Measurements from ENCODE around the gene SCUBE3.
A peak's percentile ranks its signal among the peaks of the same experiment; 100 is the strongest.

Gene SCUBE3

DNA sequence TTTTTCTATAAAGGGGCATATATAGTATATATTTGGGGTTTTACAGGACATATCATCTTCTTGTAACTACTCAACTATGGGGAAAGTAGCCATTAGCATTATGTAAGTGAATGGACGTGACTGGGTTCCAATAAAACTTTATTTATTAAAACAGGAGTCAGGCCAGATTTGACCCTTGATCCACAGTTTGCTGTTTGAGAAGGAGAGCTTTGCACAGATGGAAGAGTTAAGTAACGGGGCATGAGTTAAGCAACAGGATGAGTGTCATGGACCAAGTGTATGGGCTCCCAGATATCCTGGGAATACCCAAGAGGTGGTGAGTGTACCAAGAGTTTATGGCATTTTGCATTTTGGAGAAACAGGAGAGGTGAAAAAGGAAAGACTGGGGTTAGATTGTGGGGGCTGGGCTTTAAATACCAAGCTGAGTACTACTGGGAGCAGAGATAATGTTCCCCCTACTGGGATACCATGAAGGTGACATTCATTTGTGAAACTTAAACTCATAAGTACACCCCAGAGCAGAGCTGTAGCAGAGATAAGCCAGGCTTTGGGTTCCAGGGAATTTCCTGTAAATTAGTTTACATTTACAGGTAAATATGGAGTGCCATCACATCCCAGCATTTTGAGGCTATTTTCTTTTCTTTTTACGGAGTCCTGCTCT, 18.5 kb upstream of the SCUBE3 start:
- no peak overlapping the region for H3K4me3 ChIP-seq (ENCODE audit: low read length)
- no peaks in the 10 kb centered on the region for H3K27me3 ChIP-seq (ENCODE audit: control insufficient read depth, insufficient read depth, low read length)
- H3K4me1 ChIP-seq (ENCODE audit: control insufficient read depth, low read depth, low read length) = peaks cover 6% of the 10 kb centered on the region
- H3K9me3 ChIP-seq (ENCODE audit: control insufficient read depth, low read depth, low read length) = no peaks in the 10 kb centered on the region
- no peaks in the 10 kb centered on the region for H3K36me3 ChIP-seq (ENCODE audit: control insufficient read depth, low read depth, low read length)
- H3K9ac ChIP-seq (ENCODE audit: low read length) = no peak overlapping the region
- no peak overlapping the region for H3K27ac ChIP-seq (ENCODE audit: low read length)

DNA sequence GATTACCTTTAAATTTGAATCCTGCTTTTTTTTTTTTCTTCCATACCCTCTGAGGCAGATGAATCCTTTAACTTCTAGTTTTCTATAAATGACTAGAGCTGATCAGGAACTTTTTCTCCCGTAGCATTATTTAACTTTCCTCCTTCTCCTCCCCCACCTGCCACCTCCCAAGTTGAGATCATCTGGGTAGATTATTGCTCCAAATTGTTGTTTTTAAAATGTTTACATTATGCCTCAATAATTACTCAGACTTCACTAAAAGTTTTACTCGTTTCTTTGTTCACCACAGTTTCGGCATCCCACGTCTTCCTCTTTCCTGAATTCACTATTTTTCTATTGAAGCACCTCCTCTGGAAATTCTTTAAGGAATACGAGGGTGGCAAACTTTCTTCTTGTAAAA, 16.6 kb upstream of the SCUBE3 start:
- no peaks in the 10 kb centered on the region for H3K27me3 ChIP-seq (ENCODE audit: control insufficient read depth, insufficient read depth, low read length)
- no peak overlapping the region for H3K4me3 ChIP-seq (ENCODE audit: low read length)
- H3K9ac ChIP-seq (ENCODE audit: low read length) = no peak overlapping the region
- H3K27ac ChIP-seq (ENCODE audit: low read length) = no peak overlapping the region
- H3K9me3 ChIP-seq (ENCODE audit: control insufficient read depth, low read depth, low read length) = no peaks in the 10 kb centered on the region
- H3K36me3 ChIP-seq (ENCODE audit: control insufficient read depth, low read depth, low read length) = no peaks in the 10 kb centered on the region
- peaks cover 6% of the 10 kb centered on the region for H3K4me1 ChIP-seq (ENCODE audit: control insufficient read depth, low read depth, low read length)

DNA sequence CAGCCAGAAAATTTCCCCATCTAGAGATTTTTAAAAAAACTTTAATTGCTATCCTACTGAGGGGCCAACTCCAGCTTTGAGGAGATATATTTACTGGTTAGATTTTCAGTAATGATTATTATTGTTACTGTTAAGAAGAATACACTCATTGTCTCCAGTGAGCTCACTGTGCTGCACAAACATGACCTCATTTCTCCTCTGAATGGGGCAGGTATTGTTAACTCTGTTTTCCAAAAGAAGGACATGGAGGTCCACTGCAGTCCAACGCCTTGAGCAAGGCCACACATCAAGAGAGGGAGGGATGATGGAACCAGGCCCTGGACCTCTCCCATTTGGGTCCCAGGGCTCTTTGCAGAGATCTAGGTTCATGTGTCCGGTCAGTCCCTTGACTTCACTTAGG, 13.9 kb upstream of the SCUBE3 start:
- no peak overlapping the region for H3K9ac ChIP-seq (ENCODE audit: low read length)

DNA sequence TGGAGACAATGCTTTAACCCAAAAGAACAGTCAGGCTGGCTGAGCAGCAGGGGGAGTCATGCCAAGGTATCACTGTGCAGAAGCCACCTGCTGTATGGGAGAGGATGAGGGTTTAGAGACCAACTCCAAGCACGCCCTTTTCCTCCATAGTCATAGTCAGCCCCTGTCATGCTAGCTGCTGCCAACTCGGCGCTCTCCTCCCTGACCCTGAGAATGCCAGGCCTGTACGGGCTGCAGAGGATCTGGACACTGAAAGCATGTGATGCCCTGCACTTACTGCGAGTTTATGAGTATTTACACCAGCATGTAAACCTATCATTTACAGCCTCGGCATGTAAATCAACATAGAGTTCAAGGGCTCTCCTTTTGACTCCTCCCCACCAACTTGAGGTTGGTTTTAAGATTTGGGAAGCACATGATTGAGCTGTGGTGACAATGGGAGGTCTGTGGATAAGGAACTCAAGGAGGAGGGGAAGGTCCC, 11.7 kb upstream of the SCUBE3 start:
- no peak overlapping the region for H3K9ac ChIP-seq (ENCODE audit: low read length)
- no peak overlapping the region for H3K27ac ChIP-seq (ENCODE audit: low read length)
- no peak overlapping the region for H3K4me3 ChIP-seq (ENCODE audit: low read length)
- H3K4me1 ChIP-seq (ENCODE audit: control insufficient read depth, low read depth, low read length) = no peaks in the 10 kb centered on the region
- no peaks in the 10 kb centered on the region for H3K9me3 ChIP-seq (ENCODE audit: control insufficient read depth, low read depth, low read length)
- H3K27me3 ChIP-seq (ENCODE audit: control insufficient read depth, insufficient read depth, low read length) = peaks cover 15% of the 10 kb centered on the region
- no peaks in the 10 kb centered on the region for H3K36me3 ChIP-seq (ENCODE audit: control insufficient read depth, low read depth, low read length)

More for the DNA sequence above, 13.9 kb upstream of the SCUBE3 start:
- Histone ChIP-seq H3K27me3 (ENCODE audit: control insufficient read depth, insufficient read depth, low read length) (no peaks in the 10 kb centered on the region), H3K9me3 (ENCODE audit: control insufficient read depth, low read depth, low read length) (no peaks in the 10 kb centered on the region), H3K36me3 (ENCODE audit: control insufficient read depth, low read depth, low read length) (no peaks in the 10 kb centered on the region), H3K4me1 (ENCODE audit: control insufficient read depth, low read depth, low read length) (no peaks in the 10 kb centered on the region), H3K27ac (ENCODE audit: low read length) (no peak overlapping the region), H3K4me3 (ENCODE audit: low read length) (no peak overlapping the region)

DNA sequence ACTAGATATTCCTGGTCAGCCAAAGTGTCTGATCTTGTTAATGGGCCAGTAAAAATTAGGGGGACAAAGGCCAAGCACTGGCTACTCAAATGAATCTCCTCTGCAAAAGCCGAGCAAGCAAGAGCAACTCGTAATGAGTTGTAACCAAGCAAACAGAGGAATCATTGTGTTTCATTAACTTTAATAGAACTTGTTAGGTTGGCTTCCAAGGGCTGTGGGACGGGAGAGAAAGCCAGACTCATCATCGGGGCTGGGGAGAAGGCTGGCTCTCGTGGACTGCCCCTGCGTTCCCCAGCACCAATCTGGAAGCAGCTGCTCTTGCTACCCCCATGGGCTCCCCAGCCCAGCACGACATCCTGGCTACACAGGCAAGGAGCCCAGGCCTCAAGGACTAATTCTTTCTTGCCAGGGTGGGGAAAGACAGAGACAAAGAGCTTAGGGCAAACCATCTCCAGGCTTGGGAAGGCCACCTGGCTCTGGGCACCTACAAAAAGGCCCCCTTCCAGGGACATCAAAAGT, 10.5 kb upstream of the SCUBE3 start:
- Histone ChIP-seq H3K27me3 (ENCODE audit: control insufficient read depth, insufficient read depth, low read length) (peaks cover 26% of the 10 kb centered on the region), H3K36me3 (ENCODE audit: control insufficient read depth, low read depth, low read length) (no peaks in the 10 kb centered on the region), H3K9ac (ENCODE audit: low read length) (no peak overlapping the region), H3K4me3 (ENCODE audit: low read length) (no peak overlapping the region), H3K4me1 (ENCODE audit: control insufficient read depth, low read depth, low read length) (no peaks in the 10 kb centered on the region), H3K9me3 (ENCODE audit: control insufficient read depth, low read depth, low read length) (no peaks in the 10 kb centered on the region), H3K27ac (ENCODE audit: low read length) (no peak overlapping the region)

DNA sequence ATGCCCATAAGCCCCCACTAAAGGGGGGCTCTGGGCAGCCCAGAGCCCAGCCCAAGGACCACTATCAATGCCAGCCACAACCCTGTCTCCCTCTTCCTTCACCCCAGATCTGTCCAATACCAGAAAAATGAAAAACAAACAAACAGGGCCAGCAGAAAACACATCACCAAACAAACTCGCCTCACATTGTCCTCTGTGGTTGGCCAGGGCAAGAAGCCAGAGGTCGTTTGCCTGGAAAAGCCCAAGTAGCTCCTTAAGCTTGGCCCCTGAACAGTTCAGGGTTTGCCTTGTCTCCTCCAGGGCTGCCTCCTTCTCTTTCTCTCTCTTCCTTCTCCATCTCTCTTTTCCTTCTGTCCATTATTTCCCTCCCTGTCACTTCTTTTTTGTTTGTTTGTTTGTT, 10.1 kb upstream of the SCUBE3 start:
- Histone ChIP-seq H3K9ac (ENCODE audit: low read length) (no peak overlapping the region), H3K4me3 (ENCODE audit: low read length) (no peak overlapping the region), H3K27me3 (ENCODE audit: control insufficient read depth, insufficient read depth, low read length) (peaks cover 31% of the 10 kb centered on the region), H3K36me3 (ENCODE audit: control insufficient read depth, low read depth, low read length) (no peaks in the 10 kb centered on the region), H3K9me3 (ENCODE audit: control insufficient read depth, low read depth, low read length) (no peaks in the 10 kb centered on the region), H3K4me1 (ENCODE audit: control insufficient read depth, low read depth, low read length) (no peaks in the 10 kb centered on the region), H3K27ac (ENCODE audit: low read length) (no peak overlapping the region)

DNA sequence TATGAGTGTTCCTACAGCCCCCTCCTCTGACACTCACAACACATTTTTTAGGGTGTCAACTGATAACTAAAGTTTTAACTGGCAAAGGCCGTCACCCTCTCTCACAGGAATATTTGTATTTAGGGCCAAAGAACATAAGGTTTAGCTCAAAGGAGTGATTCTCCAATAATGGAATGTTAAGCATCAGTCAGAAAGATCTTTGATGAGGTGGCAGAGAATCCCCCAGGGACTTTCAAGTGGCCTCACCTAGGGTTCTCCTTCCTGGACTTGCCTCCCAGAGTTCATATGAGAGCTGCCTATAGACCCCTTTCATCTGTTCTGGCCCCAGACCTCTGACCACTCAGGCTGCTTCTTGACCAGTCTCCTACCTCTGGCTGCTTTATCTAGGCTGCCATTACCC, 7.4 kb upstream of the SCUBE3 start:
- Histone ChIP-seq H3K9ac (ENCODE audit: low read length) (no peak overlapping the region), H3K27ac (ENCODE audit: low read length) (no peak overlapping the region), H3K4me1 (ENCODE audit: control insufficient read depth, low read depth, low read length) (no peaks in the 10 kb centered on the region), H3K9me3 (ENCODE audit: control insufficient read depth, low read depth, low read length) (no peaks in the 10 kb centered on the region), H3K27me3 (ENCODE audit: control insufficient read depth, insufficient read depth, low read length) (peaks cover 54% of the 10 kb centered on the region), H3K4me3 (ENCODE audit: low read length) (no peak overlapping the region), H3K36me3 (ENCODE audit: control insufficient read depth, low read depth, low read length) (no peaks in the 10 kb centered on the region)

DNA sequence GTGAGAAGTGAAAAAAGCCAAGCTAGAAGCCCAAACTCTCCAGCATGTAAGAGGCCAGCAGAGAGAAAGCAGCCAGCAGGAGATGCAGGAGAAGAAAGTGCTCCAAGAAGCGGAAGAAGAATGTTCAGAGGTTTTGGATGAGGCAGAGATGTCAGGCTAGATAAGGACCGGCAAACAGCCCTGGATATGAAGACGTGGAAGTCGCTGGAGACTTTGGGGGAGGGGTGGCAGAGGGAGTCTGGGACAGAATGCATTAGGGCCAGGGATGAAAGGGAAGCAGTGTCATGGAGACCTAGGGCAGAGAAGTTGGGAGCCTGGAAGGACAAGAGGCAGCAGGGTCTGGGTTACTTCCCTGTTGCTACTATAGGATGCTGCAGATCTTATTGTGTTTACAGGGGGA, 5.3 kb upstream of the SCUBE3 start:
- Histone ChIP-seq H3K9me3 (ENCODE audit: control insufficient read depth, low read depth, low read length) (no peaks in the 10 kb centered on the region), H3K4me3 (ENCODE audit: low read length) (no peak overlapping the region), H3K4me1 (ENCODE audit: control insufficient read depth, low read depth, low read length) (peaks cover 4% of the 10 kb centered on the region), H3K9ac (ENCODE audit: low read length) (no peak overlapping the region), H3K27ac (ENCODE audit: low read length) (no peak overlapping the region), H3K36me3 (ENCODE audit: control insufficient read depth, low read depth, low read length) (no peaks in the 10 kb centered on the region), H3K27me3 (ENCODE audit: control insufficient read depth, insufficient read depth, low read length) (peaks cover 74% of the 10 kb centered on the region)

DNA sequence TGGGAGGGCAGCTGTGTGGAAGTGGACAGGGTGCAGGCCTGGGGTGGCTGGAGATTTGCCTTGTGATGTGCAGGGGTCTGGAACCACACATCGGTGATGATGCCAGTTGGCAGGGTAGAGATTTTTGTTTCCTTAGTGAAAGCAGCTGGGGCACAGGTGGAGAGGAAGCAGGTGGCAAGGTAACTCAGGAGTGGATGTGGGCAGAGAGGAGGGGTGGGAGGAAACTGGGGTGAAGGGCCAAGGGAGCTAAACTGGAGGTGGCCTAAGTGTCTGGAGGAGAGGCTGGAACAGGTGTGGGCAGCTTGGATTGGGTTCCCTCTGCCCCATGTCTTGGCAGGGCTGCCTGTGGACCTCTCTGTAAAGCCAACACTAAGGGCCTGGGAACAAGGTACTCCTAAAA, 4.7 kb upstream of the SCUBE3 start:
- Histone ChIP-seq H3K9ac (ENCODE audit: low read length) (no peak overlapping the region), H3K27ac (ENCODE audit: low read length) (no peak overlapping the region), H3K9me3 (ENCODE audit: control insufficient read depth, low read depth, low read length) (no peaks in the 10 kb centered on the region), H3K27me3 (ENCODE audit: control insufficient read depth, insufficient read depth, low read length) (peaks cover 75% of the 10 kb centered on the region), H3K36me3 (ENCODE audit: control insufficient read depth, low read depth, low read length) (no peaks in the 10 kb centered on the region), H3K4me3 (ENCODE audit: low read length) (no peak overlapping the region), H3K4me1 (ENCODE audit: control insufficient read depth, low read depth, low read length) (peaks cover 4% of the 10 kb centered on the region)

DNA sequence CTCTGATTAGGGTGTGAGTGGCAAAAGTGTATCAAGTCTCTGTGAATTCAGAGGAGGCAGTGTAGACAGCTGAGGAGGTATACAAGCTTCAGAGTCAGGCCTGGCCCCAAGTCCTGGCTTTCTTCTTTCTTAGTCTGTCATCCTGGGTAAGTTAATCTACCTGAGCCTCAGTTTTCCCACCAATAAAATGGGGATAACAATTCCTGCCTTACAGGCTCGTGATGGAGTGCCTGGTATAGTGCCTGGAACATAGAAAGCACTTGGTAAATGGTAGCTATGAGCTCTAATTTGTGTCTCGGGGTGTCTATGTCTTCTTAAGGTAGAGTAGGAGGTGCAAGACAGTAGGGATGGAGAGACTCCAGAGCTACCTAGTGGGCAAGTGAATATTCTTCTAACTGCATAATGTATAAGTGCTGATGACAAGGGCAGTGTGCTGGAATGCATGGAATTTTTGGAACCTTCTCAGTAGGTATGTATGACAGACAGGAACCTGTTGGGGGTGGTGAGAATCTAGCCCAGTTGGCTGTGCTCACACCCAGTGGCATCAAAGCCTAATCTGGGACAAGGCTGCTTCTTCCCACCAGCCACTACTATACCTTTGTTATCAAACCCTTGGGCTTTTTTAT, 4.0 kb upstream of the SCUBE3 start:
- no peaks in the 10 kb centered on the region for H3K9me3 ChIP-seq (ENCODE audit: control insufficient read depth, low read depth, low read length)
- no peak overlapping the region for H3K27ac ChIP-seq (ENCODE audit: low read length)
- peaks cover 5% of the 10 kb centered on the region for H3K4me1 ChIP-seq (ENCODE audit: control insufficient read depth, low read depth, low read length)
- no peaks in the 10 kb centered on the region for H3K36me3 ChIP-seq (ENCODE audit: control insufficient read depth, low read depth, low read length)
- H3K27me3 ChIP-seq (ENCODE audit: control insufficient read depth, insufficient read depth, low read length) = peaks cover 78% of the 10 kb centered on the region
- no peak overlapping the region for H3K9ac ChIP-seq (ENCODE audit: low read length)
- no peak overlapping the region for H3K4me3 ChIP-seq (ENCODE audit: low read length)

DNA sequence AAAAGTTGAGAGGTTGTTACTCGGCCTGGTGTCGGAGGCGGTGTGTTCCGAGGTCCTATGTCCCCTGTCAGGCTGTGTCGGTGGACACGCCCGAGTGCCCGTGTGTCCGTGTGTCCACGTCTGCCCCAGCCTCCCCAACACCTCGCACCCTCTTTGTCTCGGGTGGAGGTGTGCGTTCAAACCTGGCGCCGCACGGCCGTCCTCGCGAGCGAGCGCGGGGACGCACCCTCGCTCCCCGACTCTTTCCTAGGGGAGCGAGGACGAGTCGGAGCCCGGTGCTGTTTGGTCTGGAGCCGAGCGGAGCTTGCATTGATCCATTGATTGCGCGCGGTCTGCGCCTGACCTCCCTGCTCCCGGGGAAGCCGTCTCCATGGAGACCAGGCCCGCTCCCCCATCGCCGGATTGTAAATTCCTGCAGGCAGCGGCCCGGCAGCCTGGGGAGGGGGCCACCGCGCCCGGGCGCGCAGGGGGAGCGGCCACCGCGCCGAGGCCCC, 411 bp upstream of the SCUBE3 start:
- Histone ChIP-seq H3K9me3 (ENCODE audit: control insufficient read depth, low read depth, low read length) (no peaks in the 10 kb centered on the region), H3K9ac (ENCODE audit: low read length) (peak overlapping the region; percentile 35), H3K27me3 (ENCODE audit: control insufficient read depth, insufficient read depth, low read length) (peaks cover 83% of the 10 kb centered on the region), H3K4me1 (ENCODE audit: control insufficient read depth, low read depth, low read length) (peaks cover 35% of the 10 kb centered on the region), H3K27ac (ENCODE audit: low read length) (no peak overlapping the region), H3K36me3 (ENCODE audit: control insufficient read depth, low read depth, low read length) (no peaks in the 10 kb centered on the region), H3K4me3 (ENCODE audit: low read length) (peak overlapping the region; percentile 73)

Measured in iPS-18a (cell line).